H4 (cell line): Measurements from ENCODE around the gene HNRNPU. TPM values are rescaled to one million over a fixed set of nuclear protein-coding genes. Genes with fewer than 3 reads are reported as not detected.
"Not testable (repeated sequence)": the region's sequence is repeated elsewhere in the genome, so short reads cannot be mapped to it uniquely, and the experiment has no call there.

Experiments used
- DNase-seq: peaks from one replicate; pipeline ENCODE4 v3.0.0-alpha.2; 2015; ENCODE audit warnings: low spot score
- total RNA-seq: library from RNA; depleted of rRNA; stranded (reverse); fragments of >200 nt; shearing (Covaris generic); gene quantifications from 2 replicates; pipeline ENCODE4 v1.2.3, GENCODE V29; 2014

Gene HNRNPU
- total RNA-seq, 1 experiment from 2014 or later = 288 TPM

- DNase-seq = no peak
These were observed 24.0 kb downstream of the HNRNPU start for GRCh38 chr1:244840219-244840794.

DNA sequence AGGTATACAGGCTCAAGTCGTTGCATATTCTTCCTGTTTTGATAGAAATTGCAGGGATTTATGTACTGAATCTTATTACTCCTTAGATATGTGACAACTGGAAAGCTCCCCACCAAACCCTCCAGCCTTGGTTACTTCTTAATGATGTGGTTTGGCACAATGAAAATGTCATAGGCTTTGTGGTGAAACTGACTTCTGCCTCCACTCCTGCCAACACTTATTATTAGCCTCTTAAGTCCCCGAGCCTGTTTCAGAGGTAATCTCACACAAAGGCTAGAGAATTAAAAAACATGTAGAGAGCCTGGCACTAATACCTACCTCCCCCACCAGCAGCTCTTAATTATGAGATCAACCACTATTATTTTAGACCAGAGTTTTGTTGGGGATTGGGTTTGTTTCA, 24.7 kb downstream of the HNRNPU start:
- DNase-seq = no peak

DNA sequence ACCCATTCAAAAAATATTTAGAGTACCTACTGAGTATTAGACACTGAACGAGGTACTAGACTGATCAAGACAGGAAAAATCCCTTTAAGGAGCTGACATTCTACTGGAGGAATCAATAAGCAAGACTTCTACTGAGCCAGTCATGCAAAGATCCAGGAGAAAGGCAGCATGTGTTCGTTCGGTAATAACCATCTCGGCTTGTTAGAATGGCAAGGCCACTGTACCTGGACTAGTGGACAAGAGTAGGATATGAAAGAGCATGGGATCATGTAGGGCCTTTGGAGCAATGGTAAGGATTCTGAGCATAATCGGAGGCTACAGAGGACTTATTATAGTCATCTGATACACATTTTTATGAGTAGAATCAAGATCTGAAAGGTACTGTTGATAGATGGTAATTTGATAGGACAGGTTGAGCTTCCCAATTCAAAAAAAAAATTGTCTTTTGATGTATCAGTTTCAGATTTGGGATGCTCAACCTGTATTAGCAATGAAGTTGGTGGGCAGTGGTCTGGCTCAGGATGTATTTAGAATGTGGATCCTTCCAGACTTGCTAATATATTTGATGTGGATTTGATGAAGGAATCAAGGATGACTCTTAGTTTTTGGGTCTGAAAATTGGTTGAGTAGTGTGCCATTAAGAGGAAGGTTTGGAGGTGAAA, 26.6 kb downstream of the HNRNPU start:
- no peak for DNase-seq

GRCh38 chr1:244836584-244836983, 27.8 kb downstream of the HNRNPU start:
- DNase-seq = no peak

- DNase-seq = no peak
These were observed 28.2 kb downstream of the HNRNPU start for GRCh38 chr1:244836135-244836521.

DNA sequence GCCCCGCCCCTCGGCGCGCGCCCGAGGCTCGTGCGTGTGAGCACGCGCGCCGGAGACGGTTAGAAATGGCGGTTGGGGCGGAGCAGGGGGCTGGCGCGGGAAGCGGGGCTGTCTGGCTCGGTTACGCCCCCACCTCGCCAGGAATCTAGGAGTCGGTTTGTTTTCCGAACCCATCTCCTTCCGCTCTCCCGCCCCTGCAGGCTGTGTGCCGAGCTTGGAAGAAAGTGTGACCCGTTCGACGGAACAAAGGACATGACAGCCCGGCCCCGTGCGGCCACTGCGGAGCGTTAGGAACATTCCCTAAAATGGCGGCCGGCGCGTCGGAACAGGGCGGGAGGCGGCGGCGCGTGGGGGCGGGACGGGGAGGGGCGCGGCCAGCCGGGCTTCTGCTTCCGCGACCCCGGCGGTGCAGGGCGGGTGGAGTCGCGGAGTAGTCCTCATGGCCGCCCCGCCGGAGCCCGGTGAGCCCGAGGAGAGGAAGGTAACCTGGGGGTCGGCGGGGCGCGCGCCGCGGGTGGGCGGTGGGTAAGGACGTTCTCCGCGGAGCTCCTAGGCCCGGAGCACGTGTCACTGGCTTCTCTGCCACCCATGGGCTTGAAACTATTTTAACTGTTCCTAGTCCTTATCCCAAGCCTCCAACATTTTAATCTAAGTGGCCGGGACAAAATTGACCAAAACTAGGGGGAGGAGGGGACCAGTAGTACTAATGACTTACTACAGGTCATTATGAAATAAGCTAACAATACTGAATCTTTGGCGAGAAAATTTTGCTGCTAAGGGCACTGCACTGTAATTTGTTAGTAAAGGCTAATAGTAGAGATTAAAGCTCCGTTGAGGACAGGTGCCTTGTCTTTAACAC, 28.8 kb downstream of the HNRNPU start, which contains the start of gene COX20:
Gene COX20 (plus strand): TSS at position 383 of the 859 bp plus-strand sequence. CDS start 57 bp downstream, at position 440.
- peak; percentile 85 for DNase-seq

- DNase-seq = peak; percentile 92
These were observed 29.6 kb downstream of the HNRNPU start for GRCh38 chr1:244834543-244835275.

GRCh38 chr1:244833734-244834542, 30.4 kb downstream of the HNRNPU start:
- DNase-seq = peak; percentile 74

GRCh38 chr1:244833260-244833659, 31.1 kb downstream of the HNRNPU start:
- DNase-seq = not testable (repeated sequence)

DNA sequence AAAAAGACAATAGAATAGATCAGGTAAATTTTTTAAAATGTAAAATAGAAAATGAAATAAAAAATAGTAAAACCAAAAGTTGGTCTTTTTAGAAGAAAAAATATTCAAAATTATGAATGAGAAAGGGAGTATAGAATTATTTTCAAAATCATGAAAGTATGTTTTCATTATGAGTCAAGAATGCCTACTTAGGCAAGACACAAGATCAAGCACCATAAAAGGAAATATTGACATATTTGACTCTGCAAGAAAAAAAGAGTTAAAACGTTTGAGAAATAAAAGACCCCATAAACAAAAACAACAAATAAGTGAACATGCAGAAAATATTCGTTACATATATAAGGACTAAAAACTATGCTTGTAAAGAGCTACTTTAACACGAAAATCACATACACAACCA, 33.7 kb downstream of the HNRNPU start:
- no peak for DNase-seq

DNA sequence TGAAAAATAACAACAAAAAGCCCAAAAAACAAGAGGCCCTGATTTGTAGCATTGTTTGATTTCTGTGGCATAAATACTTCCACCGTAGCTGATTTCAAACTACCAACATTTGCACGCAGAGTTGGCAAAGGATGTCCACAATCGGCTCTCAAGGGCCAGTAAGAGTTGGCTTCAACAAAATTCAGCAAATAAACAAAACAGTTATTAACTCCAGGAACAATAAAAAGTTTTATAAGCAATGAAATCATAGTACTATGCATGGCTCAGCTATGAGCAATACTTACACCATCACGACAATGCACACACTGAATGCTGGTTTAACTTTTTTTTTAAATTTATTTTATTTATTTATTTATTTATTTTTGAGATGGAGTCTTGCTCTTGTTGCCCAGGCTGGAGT, 37.6 kb downstream of the HNRNPU start:
- peak; percentile 11 for DNase-seq

DNA sequence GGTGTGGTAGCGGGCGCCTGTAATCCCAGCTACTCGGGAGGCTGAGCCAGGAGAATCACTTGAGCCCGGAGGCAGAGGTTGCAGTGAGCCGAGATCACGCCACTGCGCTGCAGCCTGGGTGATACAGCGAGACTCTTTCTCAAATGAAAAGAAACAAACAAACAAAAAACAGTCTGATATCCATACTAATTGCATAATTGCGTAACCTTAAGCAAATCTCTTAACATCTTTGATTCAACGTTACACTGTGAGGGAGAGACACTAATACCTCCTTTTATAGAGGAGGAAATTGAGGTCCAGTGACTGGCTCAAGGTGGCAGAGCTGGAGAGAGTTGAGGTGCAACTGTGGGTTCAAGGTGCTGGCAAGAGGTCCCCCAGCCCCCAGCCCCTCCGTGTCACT, 41.5 kb downstream of the HNRNPU start:
- DNase-seq = no peak

DNA sequence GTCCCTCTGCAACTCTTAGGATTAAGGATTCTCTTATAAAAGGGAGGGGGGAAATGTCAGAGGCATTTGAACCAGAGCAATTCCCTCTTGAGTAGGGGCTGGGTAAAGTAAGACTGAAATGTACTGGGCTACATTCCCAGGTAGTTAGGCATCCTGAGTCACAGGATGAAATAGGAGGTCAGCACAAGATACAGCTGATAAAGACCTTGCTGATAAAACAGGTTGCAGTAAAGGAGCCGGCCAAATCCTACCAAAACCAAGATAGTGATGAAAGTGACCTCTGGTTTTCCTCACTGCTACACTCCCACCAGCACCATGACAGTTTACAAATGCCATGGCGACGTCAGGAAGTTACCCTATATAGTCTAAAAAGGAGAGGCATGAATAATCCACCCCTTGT, 43.2 kb downstream of the HNRNPU start:
- DNase-seq = no peak

DNA sequence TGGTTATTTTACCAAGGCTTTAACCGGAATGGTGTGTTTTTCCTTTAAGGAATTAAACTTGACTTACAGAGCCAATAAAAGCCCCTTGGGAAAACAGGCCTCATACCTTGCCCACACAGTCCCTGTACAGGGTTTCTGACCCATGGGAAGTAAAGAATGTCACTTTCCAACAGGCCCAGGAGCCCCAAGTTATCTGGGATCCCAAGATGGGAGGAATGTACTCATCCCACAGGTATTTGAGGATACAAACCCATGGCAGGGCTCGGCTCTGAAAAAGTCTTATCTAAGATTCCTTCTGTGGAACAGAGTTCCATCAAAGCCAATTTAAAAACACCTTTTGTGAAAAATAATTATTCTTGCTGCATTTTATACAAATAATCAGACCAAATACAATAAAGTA, 44.2 kb downstream of the HNRNPU start:
- no peak for DNase-seq

DNA sequence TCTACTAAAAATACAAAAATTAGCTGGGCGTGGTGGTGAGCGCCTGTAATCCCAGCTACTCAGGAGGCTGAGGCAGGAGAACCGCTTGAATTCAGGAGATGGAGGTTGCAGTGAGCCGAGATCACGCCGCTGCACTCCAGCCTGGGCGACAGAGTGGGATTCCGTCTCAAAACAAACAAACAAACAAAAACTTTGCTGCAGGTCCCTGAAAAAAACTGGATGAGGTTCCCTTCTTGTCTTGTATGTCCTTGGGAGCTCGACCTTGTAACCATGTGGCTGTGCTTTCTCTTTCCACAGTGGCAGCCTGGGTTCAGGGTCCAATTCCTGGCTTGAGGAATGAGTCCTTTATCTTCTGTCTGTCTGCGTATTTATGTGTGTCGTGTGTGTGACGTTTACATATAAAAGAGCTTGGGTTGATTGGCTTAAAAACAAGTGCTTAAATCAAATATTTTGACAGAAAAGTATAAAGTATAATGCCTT, 46.9 kb downstream of the HNRNPU start:
- DNase-seq = no peak

- no peak for DNase-seq
These were observed 48.7 kb downstream of the HNRNPU start for GRCh38 chr1:244815600-244816099.

DNA sequence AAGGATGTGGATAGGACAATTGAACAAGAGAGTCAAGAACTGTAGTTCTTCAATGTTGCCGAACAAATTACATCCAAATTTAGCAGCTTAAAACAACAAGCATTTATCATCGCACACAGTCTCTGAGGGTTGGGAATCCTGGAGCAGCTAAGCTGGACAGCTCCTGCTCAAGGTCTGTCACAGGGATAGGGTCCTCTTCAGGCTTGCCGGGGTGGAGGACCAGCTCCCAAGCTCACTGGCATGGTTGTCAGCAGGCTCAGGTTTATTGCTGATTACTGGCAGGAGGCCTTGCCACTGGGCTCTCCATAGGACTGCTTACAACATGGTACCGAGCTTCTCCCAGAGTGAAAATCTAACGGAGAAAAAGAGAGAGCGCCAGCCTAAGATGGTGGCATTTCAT, 51.0 kb downstream of the HNRNPU start:
- no peak for DNase-seq

GRCh38 chr1:244810221-244810620, 54.1 kb downstream of the HNRNPU start:
- DNase-seq = no peak

- no peak for DNase-seq
These were observed 57.2 kb downstream of the HNRNPU start for GRCh38 chr1:244807138-244807537.

GRCh38 chr1:244804841-244805240, 59.5 kb downstream of the HNRNPU start:
- no peak for DNase-seq
